Midbrain (tissue), 1 donor: ENCODE results near the gene VSTM2B.
"Not testable (repeated sequence)": the region's sequence is repeated elsewhere in the genome, so short reads cannot be mapped to it uniquely, and the experiment has no call there.

Experiments used
- DNase-seq: peaks from one replicate; lab custom pipeline; 2025; lab: John Stamatoyannopoulos, UW

VSTM2B gene

DNA sequence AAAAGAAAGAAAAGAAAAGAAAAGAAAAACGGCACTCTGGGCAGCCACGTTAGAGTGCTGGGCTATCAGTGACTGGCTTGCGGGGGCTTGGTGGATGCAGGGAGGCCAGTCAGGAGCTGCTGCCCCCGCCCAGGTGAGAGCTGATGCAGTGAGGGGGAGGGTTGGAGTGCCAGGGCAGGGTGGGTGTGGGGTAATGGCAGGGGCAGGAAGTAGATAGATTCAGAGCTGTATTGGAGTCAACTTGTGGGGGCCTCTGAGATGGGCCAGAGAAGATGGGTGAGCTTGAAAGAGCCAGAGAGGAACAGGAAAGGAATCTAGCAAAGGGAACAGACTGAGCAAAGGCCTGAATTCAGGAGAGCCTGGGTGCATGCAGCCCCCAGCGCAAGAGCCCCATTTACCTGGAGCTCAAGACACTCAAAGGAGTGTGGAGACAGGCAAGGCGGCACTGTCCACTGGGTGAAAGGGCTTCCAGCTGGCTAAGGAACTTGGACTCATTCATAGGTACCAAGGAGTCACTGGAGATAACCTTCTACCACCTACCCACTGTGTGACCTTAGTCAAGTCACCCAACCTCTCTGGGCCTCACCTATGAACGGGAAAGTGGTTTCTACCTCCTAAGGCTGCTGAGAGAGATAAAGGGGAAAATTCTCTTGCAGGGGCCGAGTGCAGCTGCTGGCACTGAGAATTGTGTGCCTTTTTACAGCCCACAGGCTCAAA is 20.2 kb downstream of the VSTM2B start:
- DNase-seq = no peak

DNA sequence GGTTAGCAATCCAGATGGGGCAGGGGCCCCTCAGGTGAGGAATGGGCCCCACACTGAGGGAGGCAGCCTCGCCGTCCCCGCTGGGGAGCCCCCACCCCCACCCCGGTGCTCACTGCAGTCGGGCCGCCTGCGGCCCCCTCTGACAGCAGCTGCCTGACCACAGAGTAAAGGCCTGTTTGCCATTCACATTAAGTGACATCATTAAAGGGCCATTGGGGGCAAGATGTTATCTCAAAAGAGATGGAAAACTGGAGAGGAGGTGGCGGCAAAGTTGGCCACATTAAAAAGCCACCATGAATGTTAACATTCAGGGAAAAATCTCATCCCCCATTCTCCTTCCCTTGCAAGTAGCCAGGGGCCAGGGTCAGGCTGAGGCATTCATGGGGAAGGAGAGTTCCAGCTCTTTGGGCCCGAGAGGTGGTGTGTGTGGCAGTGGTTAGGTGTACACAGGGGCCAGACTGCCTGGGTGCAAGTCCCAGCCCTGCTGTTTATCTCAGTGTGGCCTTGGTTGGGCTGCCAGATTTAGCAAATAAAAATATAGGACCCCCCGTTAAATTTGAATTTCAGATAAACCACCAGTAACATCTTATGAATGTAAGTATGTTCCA is 20.9 kb downstream of the VSTM2B start:
- no peak for DNase-seq

DNA sequence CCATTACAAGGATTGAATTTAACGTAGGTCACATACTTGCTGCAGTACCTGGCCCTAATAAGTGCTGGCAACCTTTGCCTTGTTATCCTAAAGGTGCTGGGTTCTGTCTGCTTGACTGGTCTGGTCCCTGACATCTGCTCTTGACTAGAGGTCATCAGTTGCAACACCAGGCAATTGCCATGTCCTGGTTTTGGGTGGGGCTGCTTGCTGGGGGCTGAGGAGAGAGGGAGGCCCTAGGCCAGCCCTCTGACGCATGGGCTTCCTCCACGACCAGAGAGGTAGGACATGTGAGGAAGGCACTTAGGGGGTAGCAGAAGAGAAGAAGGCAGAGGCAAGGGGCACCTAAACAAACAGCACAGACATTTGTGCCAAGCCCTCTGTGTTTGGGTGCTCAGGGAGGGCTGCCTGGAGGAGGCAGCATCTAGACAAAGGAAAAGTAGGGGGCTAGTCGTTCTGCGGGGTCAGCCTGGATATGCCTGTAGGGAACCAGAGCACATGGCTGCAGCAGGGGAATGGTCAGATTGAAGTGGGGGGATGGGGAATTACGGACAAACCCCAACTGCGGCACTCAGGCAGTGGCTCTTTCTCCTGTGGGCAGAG is 21.7 kb downstream of the VSTM2B start:
- DNase-seq = no peak

DNA sequence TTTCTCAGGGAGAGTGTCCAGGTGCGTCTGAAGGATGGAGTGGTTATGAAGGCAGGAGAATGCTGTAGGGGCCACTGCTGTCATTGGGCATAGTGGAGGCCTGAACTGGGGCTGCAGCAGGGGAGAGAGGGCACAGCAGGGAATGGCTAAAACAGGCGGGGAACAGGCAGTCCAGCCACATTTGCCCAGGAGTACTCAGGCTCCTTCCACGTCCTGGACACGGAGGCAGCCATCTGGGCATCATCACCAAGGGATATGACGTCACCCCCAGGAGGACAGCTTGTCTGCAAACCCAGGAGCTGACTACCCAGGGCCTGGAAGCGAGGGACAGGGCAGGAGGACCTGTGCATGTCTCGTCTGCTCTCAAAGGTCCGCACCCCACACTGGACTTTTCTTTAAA is 22.2 kb downstream of the VSTM2B start:
- DNase-seq = no peak

DNA sequence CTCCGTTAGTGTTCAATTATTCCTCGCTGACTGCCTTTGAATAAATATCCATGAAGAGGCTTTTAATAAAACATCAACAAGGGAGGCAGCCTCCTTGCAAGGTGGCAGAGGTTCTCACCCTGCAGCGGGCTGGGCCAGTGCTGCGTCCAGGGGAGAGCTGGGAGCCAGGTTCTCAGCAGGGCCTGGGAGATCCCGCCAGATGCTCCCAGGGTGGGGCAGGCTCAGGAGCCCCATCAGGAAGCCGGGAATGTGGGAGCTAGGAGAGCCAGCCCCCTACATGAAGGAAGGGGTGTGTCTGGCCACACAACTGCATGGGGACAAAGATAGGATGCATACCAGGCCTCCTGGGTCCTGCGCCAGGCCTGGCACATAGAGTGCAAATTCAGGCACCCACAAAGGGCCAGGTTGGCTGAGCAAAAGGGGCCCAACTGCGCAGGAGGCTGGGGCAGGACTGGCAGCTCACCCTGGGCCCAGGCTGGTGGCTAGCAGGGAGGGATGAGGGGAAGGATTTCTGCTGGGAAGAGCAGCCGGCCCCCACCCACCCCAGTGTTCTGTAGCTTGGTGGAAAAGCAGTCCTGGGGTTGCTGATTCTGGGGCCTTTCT is 22.8 kb downstream of the VSTM2B start:
- no peak for DNase-seq

DNA sequence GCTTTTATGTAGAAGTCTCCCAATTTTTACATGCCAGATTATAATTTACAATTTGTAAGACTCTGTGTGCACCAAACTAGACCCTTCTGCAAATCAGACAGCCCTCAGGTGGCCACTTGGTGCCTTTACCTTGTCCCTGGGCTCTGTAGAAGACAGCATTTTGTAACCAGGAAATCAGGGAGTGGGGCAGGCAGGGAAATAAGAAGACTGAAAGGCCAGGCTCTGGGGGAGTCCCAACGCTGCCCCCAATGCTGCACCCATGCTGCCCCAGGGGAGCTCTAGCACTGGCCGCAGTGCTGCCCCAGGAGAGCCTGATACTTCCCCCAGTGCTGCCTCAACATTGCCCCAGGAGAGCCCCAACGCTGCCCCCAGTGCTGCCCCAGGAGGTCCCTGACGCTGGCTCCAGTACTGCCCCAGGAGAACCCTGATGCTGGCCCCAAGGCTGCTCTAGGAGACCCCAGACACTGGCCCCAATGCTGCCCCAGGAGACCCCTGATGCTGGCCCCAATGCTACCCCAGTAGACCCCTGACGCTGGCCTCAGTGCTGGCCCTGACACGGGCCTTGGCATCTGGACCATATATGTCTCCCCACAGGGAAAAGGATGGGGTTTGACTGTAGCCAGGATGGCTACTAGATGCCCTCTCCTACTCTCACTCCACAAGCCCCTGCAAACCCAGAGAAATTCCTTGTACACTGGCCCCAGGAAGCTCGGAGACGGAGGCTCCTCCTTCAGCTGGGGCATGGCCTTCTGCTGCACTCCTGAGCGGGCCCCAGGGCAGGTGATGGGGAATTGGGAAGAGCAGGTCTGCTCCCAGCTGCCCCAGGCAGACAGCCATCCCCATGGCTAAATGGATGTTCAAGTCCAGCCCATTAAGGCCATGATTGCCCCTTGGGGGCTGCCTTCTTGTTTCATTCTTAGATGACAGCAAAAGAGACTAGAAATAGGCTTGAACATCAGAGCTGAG is 23.6 kb downstream of the VSTM2B start:
- no peak for DNase-seq

DNA sequence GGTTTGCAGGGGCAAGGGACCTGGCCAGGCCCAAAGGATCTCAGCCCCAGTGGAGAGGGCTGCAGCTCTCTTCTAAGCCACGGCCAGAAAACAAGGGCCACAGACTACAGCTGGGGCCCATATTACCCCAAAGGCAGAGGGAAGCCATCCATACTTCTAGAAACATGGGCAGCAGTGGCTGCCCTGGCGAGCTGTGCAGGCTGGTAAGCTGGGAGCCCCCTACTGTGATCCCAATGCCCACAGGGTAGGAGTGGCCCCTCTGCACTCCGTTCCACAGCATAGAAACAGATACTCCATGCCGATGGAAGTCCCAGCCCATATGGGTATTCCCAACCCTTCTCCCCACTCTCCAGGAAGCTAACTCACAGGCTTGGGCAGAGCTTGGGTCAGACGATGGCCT is 25.1 kb downstream of the VSTM2B start:
- DNase-seq = no peak

DNA sequence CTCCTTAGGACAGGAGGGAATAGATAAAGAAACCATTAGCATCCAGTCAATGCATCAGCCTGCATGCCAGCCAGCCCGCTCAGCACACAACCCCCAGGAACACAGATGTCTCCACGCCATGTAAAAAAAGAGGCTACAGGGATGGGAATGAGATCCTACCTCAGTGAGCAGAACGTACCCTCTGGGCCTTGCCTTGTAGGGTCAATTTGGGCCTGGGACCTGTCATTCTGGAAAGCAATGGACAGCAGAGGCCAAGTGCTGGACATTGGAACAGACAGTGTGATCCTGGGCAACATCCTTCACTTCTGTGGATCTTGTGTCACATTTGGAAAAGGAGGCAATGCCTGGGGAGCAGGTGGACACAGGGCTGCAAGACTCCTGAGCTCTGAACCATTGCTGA is 26.0 kb downstream of the VSTM2B start:
- no peak for DNase-seq

DNA sequence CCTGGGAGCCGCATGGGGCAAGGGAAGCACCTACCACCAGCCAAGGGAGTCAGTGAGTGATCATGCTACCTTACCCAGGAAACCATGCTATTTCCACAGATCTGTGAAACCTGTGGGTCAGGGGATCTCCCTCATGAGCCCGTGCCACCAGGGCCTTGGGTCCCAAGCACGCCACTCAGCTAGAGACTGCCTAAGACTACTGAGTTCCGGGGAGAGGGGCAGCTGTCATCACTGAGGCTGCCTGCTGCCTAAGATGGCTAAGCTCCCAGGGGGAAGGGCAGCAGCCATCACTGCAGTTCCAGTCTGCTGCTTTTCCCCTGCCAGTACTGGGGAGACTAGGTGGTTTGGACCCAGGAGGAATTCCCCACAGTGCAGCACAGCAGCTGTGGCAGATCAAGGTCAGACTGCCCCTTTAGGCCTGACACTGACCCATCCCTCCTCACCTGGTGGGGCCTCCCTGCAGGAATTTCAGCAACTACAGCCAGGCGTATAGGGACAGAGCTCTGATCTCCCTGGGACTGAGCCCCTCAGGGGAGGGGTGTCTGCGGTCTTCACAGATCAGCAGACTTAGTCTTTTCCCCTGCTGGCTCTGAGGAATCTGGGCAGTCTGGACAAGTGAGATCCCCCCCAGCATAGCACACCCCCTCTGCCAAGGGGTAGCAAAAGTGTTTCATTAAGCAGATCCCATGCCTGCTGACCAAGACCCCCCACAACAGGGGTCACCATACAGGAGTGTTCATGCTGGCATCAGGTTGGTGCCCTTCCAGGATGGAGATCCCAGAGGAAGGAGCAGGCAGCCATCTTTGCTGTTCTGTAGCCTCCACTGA is 26.9 kb downstream of the VSTM2B start:
- DNase-seq = no peak

DNA sequence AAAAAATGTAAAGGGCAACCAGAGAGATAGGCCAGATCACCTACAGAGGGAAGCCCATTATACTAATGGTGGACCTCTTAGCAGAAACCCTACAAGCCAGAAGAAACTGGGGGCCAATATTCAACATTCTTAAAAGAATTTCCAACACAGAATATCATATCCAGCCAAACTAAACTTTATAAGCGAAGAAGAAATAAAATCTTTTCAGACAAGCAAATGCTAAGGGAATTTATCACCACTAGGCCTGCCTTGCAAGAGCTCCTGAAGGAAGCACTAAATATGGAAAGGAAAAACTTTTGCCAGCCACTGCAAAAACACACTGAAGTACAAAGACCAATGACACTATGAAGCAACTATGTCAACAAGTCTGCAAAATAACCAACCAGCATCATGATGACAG is 28.4 kb downstream of the VSTM2B start:
- no peak for DNase-seq

DNA sequence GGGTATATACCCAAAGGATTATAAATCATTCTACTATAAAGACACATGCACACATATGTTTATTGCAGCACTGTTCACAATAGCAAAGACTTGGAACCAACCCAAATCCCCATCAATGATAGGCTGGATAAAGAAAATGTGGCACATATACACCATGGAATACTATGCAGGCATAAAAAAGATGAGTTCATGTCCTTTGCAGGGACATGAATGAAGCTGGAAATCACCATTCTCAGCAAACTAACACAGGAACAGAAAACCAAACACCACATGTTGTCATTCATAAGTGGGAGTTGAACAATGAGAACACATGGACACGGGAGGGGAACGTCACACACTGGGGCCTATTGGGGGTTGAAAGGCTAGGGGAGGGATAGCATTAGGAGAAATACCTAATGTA is 33.3 kb downstream of the VSTM2B start:
- DNase-seq = not testable (repeated sequence)

DNA sequence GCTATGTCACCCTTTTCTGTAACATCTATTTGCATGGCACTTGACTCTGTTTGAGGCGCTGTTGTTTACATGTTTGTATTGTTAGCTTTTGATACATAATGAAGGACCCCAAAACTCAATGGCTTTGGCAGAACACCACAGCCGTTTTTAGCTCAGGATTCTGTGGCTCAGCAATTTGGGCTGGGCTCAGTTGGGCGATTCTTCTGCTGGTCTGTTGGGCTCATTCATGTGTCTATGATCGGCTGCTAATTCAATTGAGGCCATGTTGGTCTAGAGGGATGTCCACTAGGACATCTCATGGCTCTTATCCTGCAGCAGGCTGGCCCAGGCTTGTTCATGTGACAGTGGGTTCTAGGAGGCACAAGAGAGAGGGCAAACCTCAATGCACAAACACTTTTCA is 33.9 kb downstream of the VSTM2B start:
- no peak for DNase-seq

DNA sequence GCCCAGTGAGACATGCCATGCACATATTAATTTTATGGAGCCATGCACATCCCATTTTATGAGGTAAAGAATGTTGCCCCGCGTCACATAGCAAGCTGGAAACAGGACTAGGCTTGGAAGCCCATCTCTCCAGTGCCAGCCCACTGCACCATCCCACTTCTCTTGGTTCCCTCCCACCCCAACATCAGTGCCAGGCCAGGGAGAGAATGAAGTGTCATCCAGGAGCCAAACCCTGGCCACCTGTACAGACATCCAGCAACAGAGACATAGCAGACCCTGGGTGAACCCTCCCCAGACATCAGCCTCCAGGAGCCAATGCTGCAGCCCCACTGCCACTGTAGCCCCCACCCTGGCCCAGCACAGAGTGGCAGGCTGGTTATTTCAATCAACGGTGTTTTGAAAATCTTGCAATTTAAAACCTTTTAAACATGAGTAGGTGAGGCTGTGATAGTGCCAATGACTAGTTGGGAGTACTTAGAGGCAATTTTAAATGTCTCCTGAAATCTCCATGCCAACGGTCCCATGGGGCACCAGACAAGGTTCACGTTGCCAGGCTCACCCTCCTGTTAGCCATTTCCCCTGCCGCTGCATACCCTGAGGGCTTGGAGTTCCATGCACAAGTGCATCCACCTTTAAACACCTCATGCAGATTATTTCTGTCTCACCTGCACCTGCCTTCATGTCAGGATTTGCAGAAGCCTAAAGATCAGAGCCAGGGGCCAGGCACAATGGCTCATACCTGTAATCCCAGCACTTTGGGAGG is 34.7 kb downstream of the VSTM2B start:
- no peak for DNase-seq

DNA sequence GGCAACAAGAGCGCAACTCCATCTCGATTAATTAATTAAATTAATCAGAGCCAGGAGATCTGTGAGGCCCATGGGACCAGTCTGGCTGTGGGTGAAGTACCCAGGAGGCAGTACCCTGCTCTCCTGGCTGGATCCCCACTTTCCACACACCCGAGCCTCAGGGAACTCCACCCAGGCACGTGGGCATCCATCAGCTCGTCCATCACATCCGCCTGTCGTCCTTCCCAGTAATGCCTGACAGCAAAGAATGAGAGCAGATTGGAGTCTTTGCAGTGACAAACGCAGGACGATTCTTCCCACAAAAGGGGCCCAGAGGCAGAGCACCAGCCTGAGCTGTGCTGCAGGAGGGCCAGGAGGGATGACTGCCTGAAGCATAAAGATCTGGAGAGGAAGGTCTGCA is 35.8 kb downstream of the VSTM2B start:
- DNase-seq = no peak

DNA sequence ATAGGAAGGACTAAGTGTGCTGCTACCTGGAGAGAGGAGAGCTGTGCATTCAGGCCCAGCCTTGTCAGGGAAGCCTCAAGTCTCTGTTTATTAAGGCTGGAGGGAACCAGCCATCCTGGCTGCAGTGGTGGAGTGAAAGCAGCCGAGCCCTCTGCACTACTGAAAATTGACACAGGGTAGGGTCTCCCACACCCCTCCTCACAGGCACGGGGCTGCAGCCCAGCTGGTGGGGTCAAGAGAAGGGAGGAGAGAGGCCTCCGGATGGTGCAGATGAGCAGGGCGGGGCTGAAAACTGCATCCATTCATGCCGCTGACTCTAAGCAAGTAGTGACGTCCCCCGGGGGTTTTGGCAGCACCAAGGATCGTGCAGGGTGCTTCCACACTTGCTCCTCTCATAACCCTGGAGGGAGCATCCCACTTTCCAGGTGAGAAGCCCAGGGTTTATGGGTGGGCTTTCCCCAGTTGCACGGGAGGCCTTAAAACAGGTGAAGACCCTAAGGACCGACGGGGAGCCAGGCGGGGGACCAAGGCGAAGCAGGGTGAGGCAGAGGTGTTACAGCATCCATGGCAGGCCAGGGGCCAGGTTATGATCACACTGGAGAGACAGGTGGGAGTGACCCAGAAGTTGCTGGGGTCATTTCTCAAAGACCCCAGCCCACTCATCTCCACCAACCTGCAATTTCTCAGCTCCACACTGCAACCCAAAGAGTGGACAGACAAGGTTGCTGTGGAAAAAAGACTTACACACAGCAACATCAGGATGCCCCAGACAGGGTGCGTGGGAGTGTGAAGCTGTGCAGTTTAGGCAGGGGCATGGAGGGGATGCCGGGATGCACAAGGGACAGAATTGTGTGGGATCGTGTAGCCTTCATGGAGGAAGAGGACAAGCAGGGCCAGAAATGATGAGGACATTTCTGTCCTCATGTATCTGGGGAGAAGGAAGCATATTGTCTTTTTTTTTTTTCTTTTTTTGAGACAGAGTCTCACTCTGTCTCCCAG is 36.8 kb downstream of the VSTM2B start:
- DNase-seq = no peak

DNA sequence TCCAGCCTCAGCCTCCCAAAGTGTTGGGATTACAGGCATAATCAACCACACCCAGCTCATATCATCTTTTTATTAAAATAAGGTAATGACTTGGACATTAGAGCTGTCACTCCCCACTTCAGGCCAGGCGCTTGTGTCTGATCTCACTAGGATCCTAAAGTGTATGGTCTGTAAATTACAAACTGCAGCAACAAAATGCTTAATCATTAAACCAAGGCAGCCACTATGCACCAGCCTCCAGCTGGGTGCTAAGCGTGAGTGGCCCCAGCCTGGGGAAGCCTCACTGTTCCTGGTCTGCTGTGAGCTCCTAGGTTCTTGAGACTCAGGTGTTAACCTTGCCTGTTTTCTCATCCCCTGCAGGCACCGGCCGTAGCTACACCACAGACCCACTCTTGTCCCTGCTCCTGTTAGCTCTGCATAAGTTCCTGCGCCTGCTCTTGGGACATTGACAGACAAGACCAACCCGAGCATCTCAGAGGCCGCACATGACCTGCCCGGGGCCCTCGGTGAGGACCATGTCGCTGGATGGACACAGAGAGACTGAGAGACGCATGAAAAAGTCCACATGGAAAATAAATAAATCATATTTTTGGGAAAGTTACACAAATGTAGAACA is 37.8 kb downstream of the VSTM2B start:
- DNase-seq = no peak

DNA sequence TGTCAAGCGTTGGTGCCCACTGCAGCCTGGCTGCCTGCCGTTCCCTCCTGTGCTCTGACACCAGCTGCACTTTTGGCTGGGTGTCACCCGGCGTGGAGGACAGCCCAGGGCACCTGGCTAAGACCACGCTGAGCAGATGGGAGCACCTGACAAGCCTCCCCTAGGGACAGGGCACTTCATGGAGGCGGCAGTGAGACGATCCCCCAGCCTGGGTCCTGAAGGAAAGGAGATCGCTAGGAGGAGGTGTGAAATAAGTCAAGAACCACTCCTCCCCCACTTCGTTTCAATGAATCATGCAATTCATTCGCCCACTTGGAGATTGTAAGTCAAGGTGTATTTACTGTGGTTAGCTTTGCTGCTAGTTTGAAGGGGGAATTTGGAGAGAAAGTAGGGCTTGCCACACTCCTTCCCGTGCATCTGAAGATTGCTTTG is 38.8 kb downstream of the VSTM2B start:
- DNase-seq = no peak

DNA sequence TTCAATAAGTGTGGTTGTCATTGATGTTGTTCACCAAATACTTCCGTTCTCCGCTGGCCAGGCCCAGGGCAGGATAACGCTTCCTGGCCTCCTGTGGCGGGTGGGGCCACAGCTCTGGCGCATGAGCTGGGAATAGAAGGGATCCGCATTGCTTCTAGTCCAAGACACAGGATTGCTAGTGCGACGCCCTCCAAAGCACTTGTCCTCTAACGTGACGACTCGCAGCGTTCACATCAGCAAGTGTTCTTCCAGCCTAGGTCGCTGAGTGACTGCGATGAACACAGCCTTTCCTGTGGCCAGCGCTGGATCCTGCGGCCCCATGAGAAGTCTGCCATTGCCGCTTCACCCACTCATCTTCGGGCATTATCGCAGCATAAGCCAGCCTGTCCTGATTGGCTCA is 39.4 kb downstream of the VSTM2B start:
- DNase-seq = no peak
